Upper lobe of right lung (tissue), 1 donor: ENCODE results near the gene KRT39. TPM values are rescaled to one million over a fixed set of nuclear protein-coding genes. Genes with fewer than 3 reads are reported as not detected.

Source experiments
- ATAC-seq: fragments of 200-7000 bp; cut with Tn5 transposase; one replicate; pipeline ENCODE4 v1.9.1; 2020; ENCODE audit warnings: mild to moderate bottlenecking, moderate library complexity
- DNase-seq: peaks from one replicate; pipeline ENCODE4 v3.0.0-alpha.2; 2020
- H3K27ac ChIP-seq: fragments of 200-600 bp; one replicate; pipeline ENCODE4 v1.8.0; 2022
- H3K27me3 ChIP-seq: fragments of 200-600 bp; one replicate; pipeline ENCODE4 v1.8.0; 2022; ENCODE audit warnings: mild to moderate bottlenecking
- H3K36me3 ChIP-seq: fragments of 200-600 bp; one replicate; pipeline ENCODE4 v1.8.0; 2022
- H3K4me1 ChIP-seq: fragments of 200-600 bp; one replicate; pipeline ENCODE4 v1.8.0; 2022
- H3K4me3 ChIP-seq: fragments of 200-600 bp; one replicate; pipeline ENCODE4 v1.8.0; 2022; ENCODE audit warnings: mild to moderate bottlenecking
- H3K9me3 ChIP-seq: fragments of 200-600 bp; one replicate; pipeline ENCODE4 v1.8.0; 2022
- intact Hi-C: fragments of 100-400 bp; cut with DNase I; formaldehyde crosslinking; loops from one replicate; pipeline ENCODE4 v1.11.0; 2022
- total RNA-seq: library from RNA; stranded (reverse); fragmentation: NEBNext Ultra II Directional; extraction: Animal tissue kit (Norgen Biotek cat#: 25700); gene quantifications from one replicate; pipeline ENCODE4 v1.2.1, GENCODE V29; 2021
- TF ChIP-seq, protein P1 (sequence below): fragments of 200-600 bp; IDR thresholded peaks from one replicate; pipeline ENCODE4 v1.8.0; 2022; ENCODE audit warnings: antibody characterized with exemption
- donor health status: DM: no; HTN: yes; CAD: no; lungs with severe emphysema.

The KRT39 gene
- total RNA-seq, 1 donor from 2014 or later = 0.35 TPM

- Histone ChIP-seq H3K36me3 (no peaks in the 10 kb centered on the region), H3K4me1 (no peaks in the 10 kb centered on the region), H3K9me3 (no peaks in the 10 kb centered on the region), H3K27me3 (no peaks in the 10 kb centered on the region), H3K4me3 (no peak overlapping the region), H3K27ac (no peak overlapping the region)
- no peak for DNase-seq
- intact Hi-C loops = no loop called here
- TF ChIP-seq, protein P1, sequence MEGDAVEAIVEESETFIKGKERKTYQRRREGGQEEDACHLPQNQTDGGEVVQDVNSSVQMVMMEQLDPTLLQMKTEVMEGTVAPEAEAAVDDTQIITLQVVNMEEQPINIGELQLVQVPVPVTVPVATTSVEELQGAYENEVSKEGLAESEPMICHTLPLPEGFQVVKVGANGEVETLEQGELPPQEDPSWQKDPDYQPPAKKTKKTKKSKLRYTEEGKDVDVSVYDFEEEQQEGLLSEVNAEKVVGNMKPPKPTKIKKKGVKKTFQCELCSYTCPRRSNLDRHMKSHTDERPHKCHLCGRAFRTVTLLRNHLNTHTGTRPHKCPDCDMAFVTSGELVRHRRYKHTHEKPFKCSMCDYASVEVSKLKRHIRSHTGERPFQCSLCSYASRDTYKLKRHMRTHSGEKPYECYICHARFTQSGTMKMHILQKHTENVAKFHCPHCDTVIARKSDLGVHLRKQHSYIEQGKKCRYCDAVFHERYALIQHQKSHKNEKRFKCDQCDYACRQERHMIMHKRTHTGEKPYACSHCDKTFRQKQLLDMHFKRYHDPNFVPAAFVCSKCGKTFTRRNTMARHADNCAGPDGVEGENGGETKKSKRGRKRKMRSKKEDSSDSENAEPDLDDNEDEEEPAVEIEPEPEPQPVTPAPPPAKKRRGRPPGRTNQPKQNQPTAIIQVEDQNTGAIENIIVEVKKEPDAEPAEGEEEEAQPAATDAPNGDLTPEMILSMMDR = no peak
- peak; percentile 66 for ATAC-seq
These were observed 10.1 kb downstream of the KRT39 start for GRCh38 chr17:40956401-40957254.

DNA sequence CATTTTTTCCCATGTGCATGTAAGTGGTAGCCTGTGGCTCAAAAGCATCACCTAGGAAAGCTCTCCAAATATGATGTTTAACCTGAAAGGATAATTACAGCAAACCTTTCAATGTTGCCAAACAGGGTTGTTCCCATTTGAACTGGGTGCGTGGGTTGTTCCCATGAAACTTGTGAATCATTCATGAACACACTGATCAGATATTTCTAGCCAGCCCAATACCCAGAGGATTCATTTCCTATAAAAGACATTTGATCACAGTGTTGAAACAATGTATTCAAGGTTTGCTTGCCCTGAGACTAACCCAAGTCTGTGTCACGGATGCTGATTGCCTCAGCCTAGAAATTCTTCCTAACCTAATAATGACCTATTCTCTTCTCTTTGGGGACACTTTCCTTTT, 12.9 kb downstream of the KRT39 start:
- Histone ChIP-seq H3K4me1 (no peaks in the 10 kb centered on the region), H3K27ac (no peak overlapping the region), H3K4me3 (no peak overlapping the region), H3K27me3 (no peaks in the 10 kb centered on the region), H3K36me3 (no peaks in the 10 kb centered on the region), H3K9me3 (no peaks in the 10 kb centered on the region)
- TF ChIP-seq, protein P1 = no peak
- intact Hi-C loops = no loop called here
- ATAC-seq (no peak), DNase-seq (no peak)

DNA sequence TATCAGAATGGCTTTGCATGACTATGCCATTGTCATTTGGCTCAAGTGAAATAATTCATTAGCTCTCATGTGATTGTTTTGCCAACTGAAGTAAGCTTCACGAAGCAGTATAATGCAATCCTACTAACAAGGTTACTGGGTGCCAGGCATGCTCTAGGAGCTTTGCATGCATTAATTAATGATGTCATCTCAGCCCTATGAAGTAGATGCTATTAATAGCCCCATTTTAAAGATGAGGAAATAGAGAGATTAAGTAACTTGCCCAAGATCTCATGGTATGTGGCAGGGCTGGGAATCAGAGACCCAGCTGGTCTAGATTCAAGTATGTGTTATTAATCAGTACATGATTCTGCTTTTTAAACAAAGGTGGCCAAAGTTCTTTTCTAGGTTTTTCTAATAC, 14.1 kb downstream of the KRT39 start:
- H3K4me3 ChIP-seq = no peak overlapping the region
- no peaks in the 10 kb centered on the region for H3K36me3 ChIP-seq
- no peaks in the 10 kb centered on the region for H3K9me3 ChIP-seq
- H3K27ac ChIP-seq = no peak overlapping the region
- ATAC-seq = peak; percentile 69
- TF ChIP-seq, protein P1 = no peak
- H3K27me3 ChIP-seq = peaks cover 6% of the 10 kb centered on the region
- H3K4me1 ChIP-seq = no peaks in the 10 kb centered on the region
- intact Hi-C loops = no loop called here
- no peak for DNase-seq

GRCh38 chr17:40952154-40952553, 14.6 kb downstream of the KRT39 start:
- peaks cover 11% of the 10 kb centered on the region for H3K27me3 ChIP-seq
- DNase-seq (no peak), ATAC-seq (no peak)
- H3K4me3 ChIP-seq = no peak overlapping the region
- H3K36me3 ChIP-seq = no peaks in the 10 kb centered on the region
- no peak overlapping the region for H3K27ac ChIP-seq
- TF ChIP-seq, protein P1 = no peak
- intact Hi-C loops = no loop called here
- no peaks in the 10 kb centered on the region for H3K4me1 ChIP-seq
- no peaks in the 10 kb centered on the region for H3K9me3 ChIP-seq

DNA sequence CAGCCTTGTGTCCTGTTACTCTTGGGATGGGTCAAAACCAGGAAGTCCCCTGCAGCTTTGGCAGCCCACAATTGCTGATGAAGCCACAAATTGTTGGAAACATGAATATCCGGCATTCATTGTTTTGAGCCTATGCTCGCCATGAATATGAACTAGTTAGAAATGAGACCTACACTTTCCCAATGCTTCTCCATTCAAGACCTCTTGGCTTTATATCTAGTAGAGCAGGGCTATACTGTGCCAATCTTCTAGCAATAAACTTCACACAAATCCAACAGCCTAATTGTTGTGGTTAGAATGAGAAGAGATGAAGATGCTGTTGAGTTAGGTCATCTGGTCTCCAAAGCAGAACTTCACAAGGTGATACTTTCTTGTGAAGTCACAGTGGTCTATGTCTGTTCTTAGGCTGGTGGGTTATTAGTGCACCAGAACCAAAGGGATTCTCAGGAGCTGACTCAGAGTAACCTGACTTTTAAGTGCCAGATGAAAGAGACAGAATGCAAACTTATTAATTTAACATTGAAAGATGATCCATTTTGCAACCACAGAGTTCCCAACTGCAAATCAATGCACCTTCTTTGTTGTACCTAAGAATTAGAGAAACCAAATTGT, 15.6 kb downstream of the KRT39 start:
- no peaks in the 10 kb centered on the region for H3K36me3 ChIP-seq
- intact Hi-C loops = no loop called here
- TF ChIP-seq, protein P1 = no peak
- no peak for ATAC-seq
- H3K27me3 ChIP-seq = peaks cover 19% of the 10 kb centered on the region
- no peak for DNase-seq
- no peaks in the 10 kb centered on the region for H3K9me3 ChIP-seq
- no peak overlapping the region for H3K4me3 ChIP-seq
- H3K27ac ChIP-seq = no peak overlapping the region
- H3K4me1 ChIP-seq = no peaks in the 10 kb centered on the region
